MCF 10A (cell line): ENCODE measurements around the gene CAV1. TPM values are rescaled to one million over a fixed set of nuclear protein-coding genes. Genes with fewer than 3 reads are reported as not detected.

Experiments
- BruUV-seq: library from RNA; stranded (reverse); fragments of 400-500 nt; replicated peaks from 2 replicates; lab custom pipeline; 2021; lab: Mats Ljungman, UMichigan
- CTCF ChIA-PET: fragments of 300-600 bp; sonication (Branson Sonifier 250); formaldehyde crosslinking; extraction: SDS; loops from one replicate; lab custom pipeline; 2021; ENCODE audit warnings: antibody characterized with exemption, inconsistent platforms; lab: Yijun Ruan, JAX
- POLR2A ChIA-PET: fragments of 300-600, 350-650 bp; sonication (Branson Sonifier 250); formaldehyde crosslinking; extraction: SDS; loops from one replicate; lab custom pipeline; 2020; ENCODE audit warnings: antibody characterized with exemption, inconsistent platforms; lab: Yijun Ruan, JAX
- DNase-seq: peaks from one replicate; pipeline ENCODE4 v3.0.0-alpha.2; 2018; ENCODE audit not compliant: unreplicated experiment
- H3K27ac Mint-ChIP-seq: one replicate; pipeline ENCODE4 v1.8.0; 2022; ENCODE audit warnings: mild to moderate bottlenecking, low read depth, mixed read lengths; ENCODE audit not compliant: unreplicated experiment
- H3K27me3 Mint-ChIP-seq: one replicate; pipeline ENCODE4 v1.8.0; 2022; ENCODE audit warnings: mixed read lengths; ENCODE audit not compliant: insufficient read depth, unreplicated experiment
- H3K36me3 Mint-ChIP-seq: one replicate; pipeline ENCODE4 v1.8.0; 2022; ENCODE audit warnings: mild to moderate bottlenecking, moderate library complexity, mixed read lengths; ENCODE audit not compliant: insufficient read depth, unreplicated experiment
- H3K4me1 Mint-ChIP-seq: one replicate; pipeline ENCODE4 v1.8.0; 2022; ENCODE audit warnings: mixed read lengths; ENCODE audit not compliant: insufficient read depth, unreplicated experiment
- H3K4me3 Mint-ChIP-seq: one replicate; pipeline ENCODE4 v1.8.0; 2022; ENCODE audit warnings: mild to moderate bottlenecking, moderate library complexity, mixed read lengths; ENCODE audit not compliant: unreplicated experiment
- H3K9me3 Mint-ChIP-seq: one replicate; pipeline ENCODE4 v1.8.0; 2022; ENCODE audit warnings: mixed read lengths; ENCODE audit not compliant: unreplicated experiment
- intact Hi-C: fragments of 100-400 bp; cut with micrococcal nuclease; formaldehyde crosslinking; loops from 2 replicates; pipeline ENCODE4 v1.14.1; 2022
- total RNA-seq: library from RNA; stranded (reverse); gene quantifications from 2 replicates; pipeline ENCODE4 v1.2.3, GENCODE V29; 2022
- TF ChIP-seq, protein P1 (sequence below): fragments of 200-600 bp; IDR thresholded peaks from one replicate; pipeline ENCODE4 v1.8.0; 2022; ENCODE audit warnings: antibody characterized with exemption, mild to moderate bottlenecking; ENCODE audit not compliant: unreplicated experiment

Gene CAV1
- total RNA-seq, 1 experiment from 2014 or later: 267 TPM

DNA sequence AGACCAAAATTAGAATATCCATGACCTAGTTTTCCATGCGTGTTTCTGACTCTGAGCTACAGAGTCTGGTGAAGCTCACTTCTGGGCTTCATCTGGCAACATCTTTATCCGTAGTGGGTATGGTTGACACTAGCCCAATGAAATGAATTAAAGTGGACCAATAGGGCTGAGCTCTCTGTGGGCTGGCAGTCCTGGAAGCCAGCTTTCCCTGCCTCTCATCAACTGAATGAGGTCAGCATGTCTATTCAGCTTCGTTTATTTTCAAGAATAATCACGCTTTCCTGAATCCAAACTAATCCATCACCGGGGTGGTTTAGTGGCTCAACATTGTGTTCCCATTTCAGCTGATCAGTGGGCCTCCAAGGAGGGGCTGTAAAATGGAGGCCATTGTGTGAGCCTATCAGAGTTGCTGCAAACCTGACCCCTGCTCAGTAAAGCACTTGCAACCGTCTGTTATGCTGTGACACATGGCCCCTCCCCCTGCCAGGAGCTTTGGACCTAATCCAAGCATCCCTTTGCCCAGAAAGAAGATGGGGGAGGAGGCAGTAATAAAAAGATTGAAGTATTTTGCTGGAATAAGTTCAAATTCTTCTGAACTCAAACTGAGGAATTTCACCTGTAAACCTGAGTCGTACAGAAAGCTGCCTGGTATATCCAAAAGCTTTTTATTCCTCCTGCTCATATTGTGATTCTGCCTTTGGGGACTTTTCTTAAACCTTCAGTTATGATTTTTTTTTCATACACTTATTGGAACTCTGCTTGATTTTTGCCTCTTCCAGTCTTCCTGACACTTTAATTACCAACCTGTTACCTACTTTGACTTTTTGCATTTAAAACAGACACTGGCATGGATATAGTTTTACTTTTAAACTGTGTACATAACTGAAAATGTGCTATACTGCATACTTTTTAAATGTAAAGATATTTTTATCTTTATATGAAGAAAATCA, 35.5 kb downstream of the CAV1 start:
- H3K27ac Mint-ChIP-seq: no peak overlapping the region
- DNase-seq: peak; percentile 22
- BruUV-seq: no TSS peak
- CTCF ChIA-PET: interaction anchor here (0.8 kb wide), 1 partner anchor 33 kb away, joined by 4 read pairs; no protein-coding TSS in a partner anchor
- H3K27me3 Mint-ChIP-seq: no peaks in the 10 kb centered on the region
- TF ChIP-seq, protein P1, sequence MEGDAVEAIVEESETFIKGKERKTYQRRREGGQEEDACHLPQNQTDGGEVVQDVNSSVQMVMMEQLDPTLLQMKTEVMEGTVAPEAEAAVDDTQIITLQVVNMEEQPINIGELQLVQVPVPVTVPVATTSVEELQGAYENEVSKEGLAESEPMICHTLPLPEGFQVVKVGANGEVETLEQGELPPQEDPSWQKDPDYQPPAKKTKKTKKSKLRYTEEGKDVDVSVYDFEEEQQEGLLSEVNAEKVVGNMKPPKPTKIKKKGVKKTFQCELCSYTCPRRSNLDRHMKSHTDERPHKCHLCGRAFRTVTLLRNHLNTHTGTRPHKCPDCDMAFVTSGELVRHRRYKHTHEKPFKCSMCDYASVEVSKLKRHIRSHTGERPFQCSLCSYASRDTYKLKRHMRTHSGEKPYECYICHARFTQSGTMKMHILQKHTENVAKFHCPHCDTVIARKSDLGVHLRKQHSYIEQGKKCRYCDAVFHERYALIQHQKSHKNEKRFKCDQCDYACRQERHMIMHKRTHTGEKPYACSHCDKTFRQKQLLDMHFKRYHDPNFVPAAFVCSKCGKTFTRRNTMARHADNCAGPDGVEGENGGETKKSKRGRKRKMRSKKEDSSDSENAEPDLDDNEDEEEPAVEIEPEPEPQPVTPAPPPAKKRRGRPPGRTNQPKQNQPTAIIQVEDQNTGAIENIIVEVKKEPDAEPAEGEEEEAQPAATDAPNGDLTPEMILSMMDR: no peak
- POLR2A ChIA-PET: interaction anchor here (0.7 to 2.8 kb wide), 9 partner anchors 9 to 74 kb away, joined by 3 to 19 read pairs (median 4); no protein-coding TSS in a partner anchor
- no peak overlapping the region for H3K4me3 Mint-ChIP-seq
- peaks cover 19% of the 10 kb centered on the region for H3K4me1 Mint-ChIP-seq
- H3K36me3 Mint-ChIP-seq: peaks cover 69% of the 10 kb centered on the region
- intact Hi-C loops: no loop called here
- H3K9me3 Mint-ChIP-seq: peaks cover 9% of the 10 kb centered on the region

DNA sequence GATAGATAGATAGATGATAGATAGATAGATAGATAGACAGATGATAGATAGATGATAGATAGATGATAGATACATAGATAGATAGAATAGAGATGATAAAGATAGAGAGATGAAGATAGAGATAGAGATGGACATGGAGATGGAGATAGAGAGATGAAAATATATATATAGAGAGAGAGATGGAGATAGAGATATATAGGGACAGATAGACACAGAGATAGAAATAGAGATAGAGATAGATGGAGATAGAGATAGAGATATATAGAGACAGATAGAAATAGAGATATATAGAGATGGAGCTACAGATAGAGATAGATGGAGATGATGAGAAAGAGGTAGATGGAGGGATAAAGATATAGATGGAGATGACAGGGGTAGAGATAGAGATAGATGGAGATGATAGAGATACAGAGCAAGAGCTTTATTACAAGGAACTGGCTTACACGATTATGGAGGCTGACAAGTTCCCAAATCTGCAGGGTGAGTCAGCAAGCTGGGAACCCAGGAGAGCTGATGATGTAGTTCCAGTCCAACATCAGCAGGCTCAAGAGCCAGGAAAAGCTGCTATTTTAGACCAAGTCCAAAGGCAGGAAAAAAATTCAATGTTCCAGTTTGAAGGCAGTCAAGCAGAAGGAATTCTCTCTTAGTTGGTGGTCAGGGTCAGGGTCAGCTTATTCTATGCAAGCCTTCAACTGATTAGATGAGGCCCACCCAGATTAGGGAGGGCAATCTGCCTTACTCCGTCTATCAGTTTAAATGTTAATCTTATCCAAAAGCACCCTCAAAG, 37.1 kb downstream of the CAV1 start:
- Mint-ChIP-seq H3K4me1 (peaks cover 17% of the 10 kb centered on the region), H3K36me3 (peaks cover 63% of the 10 kb centered on the region), H3K9me3 (peaks cover 9% of the 10 kb centered on the region), H3K4me3 (no peak overlapping the region), H3K27ac (no peak overlapping the region), H3K27me3 (no peaks in the 10 kb centered on the region)
- ChIA-PET CTCF (interaction anchor here (0.5 to 1.3 kb wide), 8 partner anchors 11 to 331 kb away, joined by 3 to 4 read pairs (median 4); no protein-coding TSS in a partner anchor), POLR2A (interaction anchor here (0.6 to 2.8 kb wide), 8 partner anchors 9 to 34 kb away, joined by 3 to 19 read pairs (median 4); no protein-coding TSS in a partner anchor)
- TF ChIP-seq, protein P1: no peak
- DNase-seq: no peak
- intact Hi-C loops: no loop called here
- no TSS peak for BruUV-seq

DNA sequence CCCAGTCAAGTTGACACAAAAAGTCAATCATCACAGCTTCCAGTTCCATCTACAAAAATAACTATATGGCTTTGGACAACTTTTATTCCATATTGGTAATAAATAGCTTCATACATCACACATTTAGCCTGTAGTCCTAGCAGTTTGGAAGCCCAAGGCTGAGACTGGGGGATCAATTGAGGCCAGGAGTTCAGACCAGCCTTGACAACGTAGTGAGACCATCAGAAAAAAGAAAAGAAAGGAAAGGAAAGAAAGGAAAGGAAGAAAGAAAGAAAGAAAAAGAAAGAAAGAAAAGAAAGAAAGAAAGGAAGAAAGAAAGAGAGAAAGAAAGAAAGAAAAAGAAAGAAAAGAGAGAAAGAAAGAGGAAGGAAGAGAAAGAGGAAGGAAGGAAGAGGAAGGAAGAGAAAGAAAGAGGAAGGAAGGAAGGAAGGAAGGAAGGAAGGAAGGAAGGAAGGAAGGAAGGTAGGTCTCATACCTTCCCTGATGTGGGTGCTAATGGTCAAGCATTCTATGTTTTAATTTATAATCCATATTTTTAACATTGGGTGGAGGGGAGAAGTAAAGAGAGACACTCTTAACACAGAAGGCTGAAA, 37.8 kb downstream of the CAV1 start:
- Mint-ChIP-seq H3K4me1 (peaks cover 13% of the 10 kb centered on the region), H3K4me3 (no peak overlapping the region), H3K27ac (peak overlapping the region; percentile 20), H3K27me3 (no peaks in the 10 kb centered on the region), H3K36me3 (peaks cover 56% of the 10 kb centered on the region), H3K9me3 (peaks cover 9% of the 10 kb centered on the region)
- TF ChIP-seq, protein P1: no peak
- intact Hi-C loops: no loop called here
- CTCF ChIA-PET: interaction anchor here (0.5 to 1.3 kb wide), 6 partner anchors 28 to 331 kb away, joined by 3 to 4 read pairs (median 3); no protein-coding TSS in a partner anchor
- DNase-seq: no peak
- no TSS peak for BruUV-seq
- POLR2A ChIA-PET: interaction anchor here (0.6 to 2.0 kb wide), 8 partner anchors 9 to 35 kb away, joined by 3 to 6 read pairs (median 4); no protein-coding TSS in a partner anchor
